Measurements from ENCODE around the gene CHP1.
"Not testable (repeated sequence)": the region's sequence is repeated elsewhere in the genome, so short reads cannot be mapped to it uniquely, and the experiment has no call there.

CHP1 gene

GRCh38 chr15:41230650-41231421 is at the start of gene CHP1, which contains the start of gene EXD1:
CHP1 (plus strand) TSS chr15:41231268; CDS start chr15:41231383, 115 bp downstream.
EXD1 (minus strand) TSS chr15:41230757; CDS start chr15:41226575, 4,182 bp downstream.
- H3K36me3 Mint-ChIP-seq, result no peaks in the 10 kb centered on the region

DNA sequence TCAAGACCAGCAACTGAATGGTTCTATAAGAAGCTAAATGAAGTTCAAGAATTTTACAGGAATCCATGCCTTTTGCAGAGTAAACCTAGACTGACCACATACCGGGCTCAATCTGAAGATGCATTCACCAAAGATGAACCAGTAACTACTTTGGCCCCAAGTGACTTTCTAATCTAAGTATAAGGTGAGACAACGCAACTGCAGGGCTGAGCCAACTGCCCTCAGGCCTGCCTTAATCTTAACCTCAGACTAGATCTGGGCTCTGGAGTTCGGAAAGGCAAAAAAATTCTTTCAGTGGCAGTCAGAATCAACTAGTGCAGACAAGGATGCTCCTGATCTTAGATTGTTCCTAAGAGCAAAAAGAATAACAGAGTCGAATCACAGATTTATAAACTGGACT is 48.8 kb upstream of the CHP1 start:
- no peaks in the 10 kb centered on the region for H3K27me3 Mint-ChIP-seq
- no peaks in the 10 kb centered on the region for H3K36me3 Mint-ChIP-seq
- no peak overlapping the region for H3K27ac Mint-ChIP-seq
- H3K4me1 Mint-ChIP-seq, result no peaks in the 10 kb centered on the region
- H3K9me3 Mint-ChIP-seq, result no peaks in the 10 kb centered on the region
- no peak overlapping the region for H3K4me3 Mint-ChIP-seq

More at GRCh38 chr15:41230650-41231421, at the start of gene CHP1, which contains the start of gene EXD1:
- Mint-ChIP-seq H3K27ac (peak within 1 kb of the TSS; percentile 93), H3K4me3 (peak within 1 kb of the TSS; percentile 90), H3K9me3 (no peaks in the 10 kb centered on the region), H3K4me1 (peaks cover 26% of the 10 kb centered on the region), H3K27me3 (no peaks in the 10 kb centered on the region)

GRCh38 chr15:41183581-41183980 is 47.5 kb upstream of the CHP1 start:
- Mint-ChIP-seq H3K4me1 (no peaks in the 10 kb centered on the region), H3K27me3 (no peaks in the 10 kb centered on the region), H3K27ac (no peak overlapping the region), H3K36me3 (no peaks in the 10 kb centered on the region), H3K4me3 (no peak overlapping the region), H3K9me3 (no peaks in the 10 kb centered on the region)

- Mint-ChIP-seq H3K27me3 (no peaks in the 10 kb centered on the region), H3K27ac (no peak overlapping the region), H3K9me3 (no peaks in the 10 kb centered on the region), H3K4me1 (no peaks in the 10 kb centered on the region), H3K36me3 (no peaks in the 10 kb centered on the region), H3K4me3 (no peak overlapping the region)
Measured at GRCh38 chr15:41194444-41194843, 36.6 kb upstream of the CHP1 start.

GRCh38 chr15:41199470-41199869 is 31.6 kb upstream of the CHP1 start:
- Mint-ChIP-seq H3K4me3 (no peak overlapping the region), H3K36me3 (no peaks in the 10 kb centered on the region), H3K27me3 (no peaks in the 10 kb centered on the region), H3K4me1 (no peaks in the 10 kb centered on the region), H3K27ac (no peak overlapping the region), H3K9me3 (no peaks in the 10 kb centered on the region)

GRCh38 chr15:41203395-41203794 is 27.7 kb upstream of the CHP1 start:
- Mint-ChIP-seq H3K27ac (no peak overlapping the region), H3K36me3 (no peaks in the 10 kb centered on the region), H3K27me3 (peaks cover 2% of the 10 kb centered on the region), H3K4me3 (no peak overlapping the region), H3K4me1 (no peaks in the 10 kb centered on the region), H3K9me3 (no peaks in the 10 kb centered on the region)

GRCh38 chr15:41205315-41205714 is 25.8 kb upstream of the CHP1 start:
- H3K4me3 Mint-ChIP-seq, result no peak overlapping the region
- no peaks in the 10 kb centered on the region for H3K36me3 Mint-ChIP-seq
- H3K9me3 Mint-ChIP-seq, result no peaks in the 10 kb centered on the region
- peaks cover 3% of the 10 kb centered on the region for H3K27me3 Mint-ChIP-seq
- H3K27ac Mint-ChIP-seq, result no peak overlapping the region
- H3K4me1 Mint-ChIP-seq, result no peaks in the 10 kb centered on the region

DNA sequence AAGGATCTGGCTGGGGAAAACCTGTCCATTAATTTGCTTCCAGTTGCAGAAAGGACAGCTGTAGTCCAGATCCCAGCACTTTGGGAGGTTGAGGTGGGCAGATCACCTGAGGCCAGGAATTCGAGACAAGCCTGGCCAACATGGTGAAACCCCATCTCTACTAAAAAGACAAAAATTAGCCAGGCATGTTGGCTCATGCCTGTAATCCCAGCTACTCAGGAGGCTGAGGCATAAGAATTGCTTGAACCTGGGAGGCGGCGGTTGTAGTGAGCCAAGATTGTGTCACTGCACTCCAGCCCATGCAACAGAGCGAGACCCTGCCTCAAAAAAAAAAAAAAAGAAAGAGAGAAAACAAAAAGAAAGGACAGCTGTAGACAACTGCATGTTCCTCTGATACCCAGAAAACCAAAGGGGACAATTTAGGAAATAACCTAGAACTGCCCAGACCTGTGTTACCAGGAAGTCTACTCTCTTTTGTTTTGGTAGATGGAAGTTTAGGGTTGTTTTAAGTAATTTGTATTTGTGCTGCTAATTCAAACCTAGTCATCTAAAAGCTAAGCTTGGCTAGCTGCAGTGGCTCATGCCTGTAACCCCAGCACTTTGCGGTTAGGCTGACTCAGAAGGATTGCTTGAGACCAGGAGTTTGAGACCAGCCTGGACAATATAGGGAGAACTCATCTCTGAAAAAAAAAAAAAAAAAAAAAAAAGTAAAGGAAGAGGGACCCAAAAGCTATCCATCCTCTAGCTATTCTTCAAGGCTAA is 23.2 kb upstream of the CHP1 start:
- Mint-ChIP-seq H3K4me3 (no peak overlapping the region), H3K4me1 (no peaks in the 10 kb centered on the region), H3K27ac (no peak overlapping the region), H3K27me3 (peaks cover 4% of the 10 kb centered on the region), H3K9me3 (no peaks in the 10 kb centered on the region), H3K36me3 (no peaks in the 10 kb centered on the region)

DNA sequence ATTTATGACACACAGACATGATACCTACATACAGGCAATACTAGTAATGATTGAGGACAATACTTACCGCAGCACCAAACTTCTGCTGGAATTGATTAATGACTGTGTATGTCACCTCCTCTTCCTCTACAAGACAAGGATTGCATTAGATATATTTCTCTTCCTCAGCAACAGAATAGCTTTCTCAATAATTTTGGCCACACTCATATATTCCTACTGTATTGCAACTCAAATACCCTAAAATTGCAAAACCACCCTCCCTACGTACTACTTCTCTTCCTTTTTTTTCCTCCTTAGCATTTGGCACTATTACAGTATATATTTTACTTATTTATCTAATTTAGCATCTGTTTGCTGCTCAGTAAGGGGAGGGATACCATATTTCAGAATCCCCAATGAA is 15.4 kb upstream of the CHP1 start:
- no peak overlapping the region for H3K27ac Mint-ChIP-seq
- H3K36me3 Mint-ChIP-seq, result no peaks in the 10 kb centered on the region
- H3K4me3 Mint-ChIP-seq, result no peak overlapping the region
- peaks cover 3% of the 10 kb centered on the region for H3K27me3 Mint-ChIP-seq
- H3K4me1 Mint-ChIP-seq, result no peaks in the 10 kb centered on the region
- H3K9me3 Mint-ChIP-seq, result no peaks in the 10 kb centered on the region

DNA sequence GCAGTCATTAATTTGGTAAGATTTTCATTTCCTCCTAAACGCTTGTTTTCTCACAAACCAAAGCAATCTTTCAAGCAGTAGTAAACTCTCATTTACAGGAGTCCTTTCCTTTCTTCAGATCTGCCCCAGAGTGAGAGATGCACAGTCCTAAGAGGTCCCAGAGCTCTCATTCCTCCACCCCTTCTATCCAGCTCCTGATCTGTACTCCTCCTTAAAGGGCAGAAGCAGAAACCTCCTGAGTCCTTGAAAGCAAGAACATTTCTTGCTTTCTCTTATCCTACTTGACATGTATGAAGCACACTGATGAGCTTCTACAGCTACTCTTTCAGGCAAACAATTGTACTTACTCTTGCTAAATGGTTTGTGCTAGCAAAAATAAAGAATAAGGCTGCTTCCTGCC is 12.2 kb upstream of the CHP1 start:
- no peaks in the 10 kb centered on the region for H3K36me3 Mint-ChIP-seq
- H3K27ac Mint-ChIP-seq, result no peak overlapping the region
- no peaks in the 10 kb centered on the region for H3K4me1 Mint-ChIP-seq
- H3K4me3 Mint-ChIP-seq, result no peak overlapping the region
- peaks cover 7% of the 10 kb centered on the region for H3K27me3 Mint-ChIP-seq
- no peaks in the 10 kb centered on the region for H3K9me3 Mint-ChIP-seq

DNA sequence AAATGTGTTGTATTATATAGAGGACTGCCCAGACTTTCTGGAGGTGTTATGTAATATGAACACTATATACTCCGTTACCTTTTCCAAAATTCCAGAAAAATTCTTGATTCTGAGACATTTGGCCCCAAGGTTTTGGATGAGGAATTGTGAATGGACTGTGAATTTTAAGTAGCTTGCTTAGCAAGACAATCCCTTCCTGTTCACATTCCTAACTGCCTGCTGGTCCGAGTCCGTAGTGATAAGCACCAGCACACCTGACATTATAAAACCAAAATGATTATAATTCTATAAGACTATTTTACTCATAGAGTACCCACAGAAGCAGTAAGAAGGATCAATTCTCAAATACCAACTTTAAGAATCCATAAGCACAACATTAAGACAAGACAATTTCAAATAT is 11.7 kb upstream of the CHP1 start:
- Mint-ChIP-seq H3K36me3 (no peaks in the 10 kb centered on the region), H3K27ac (no peak overlapping the region), H3K4me1 (no peaks in the 10 kb centered on the region), H3K9me3 (no peaks in the 10 kb centered on the region), H3K27me3 (peaks cover 7% of the 10 kb centered on the region), H3K4me3 (no peak overlapping the region)

DNA sequence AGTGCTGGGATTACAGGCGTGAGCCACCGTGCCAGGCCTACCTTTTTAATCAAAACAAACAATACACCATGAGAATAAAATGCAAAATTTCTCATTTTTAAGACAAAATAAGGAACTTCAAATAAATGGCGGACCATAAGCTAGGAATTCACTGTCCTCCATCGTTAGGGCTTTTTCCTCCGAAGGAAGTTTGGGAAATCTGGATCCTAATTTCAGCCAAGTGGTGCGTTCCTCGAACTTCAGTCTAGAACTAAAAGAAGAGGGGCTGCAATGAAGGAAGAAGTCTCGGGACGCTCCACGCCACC is 771 bp upstream of the CHP1 start:
- Mint-ChIP-seq H3K4me3 (peak overlapping the region; percentile 90), H3K27me3 (no peaks in the 10 kb centered on the region), H3K27ac (peak overlapping the region; percentile 93), H3K9me3 (no peaks in the 10 kb centered on the region), H3K4me1 (peaks cover 26% of the 10 kb centered on the region), H3K36me3 (no peaks in the 10 kb centered on the region)

DNA sequence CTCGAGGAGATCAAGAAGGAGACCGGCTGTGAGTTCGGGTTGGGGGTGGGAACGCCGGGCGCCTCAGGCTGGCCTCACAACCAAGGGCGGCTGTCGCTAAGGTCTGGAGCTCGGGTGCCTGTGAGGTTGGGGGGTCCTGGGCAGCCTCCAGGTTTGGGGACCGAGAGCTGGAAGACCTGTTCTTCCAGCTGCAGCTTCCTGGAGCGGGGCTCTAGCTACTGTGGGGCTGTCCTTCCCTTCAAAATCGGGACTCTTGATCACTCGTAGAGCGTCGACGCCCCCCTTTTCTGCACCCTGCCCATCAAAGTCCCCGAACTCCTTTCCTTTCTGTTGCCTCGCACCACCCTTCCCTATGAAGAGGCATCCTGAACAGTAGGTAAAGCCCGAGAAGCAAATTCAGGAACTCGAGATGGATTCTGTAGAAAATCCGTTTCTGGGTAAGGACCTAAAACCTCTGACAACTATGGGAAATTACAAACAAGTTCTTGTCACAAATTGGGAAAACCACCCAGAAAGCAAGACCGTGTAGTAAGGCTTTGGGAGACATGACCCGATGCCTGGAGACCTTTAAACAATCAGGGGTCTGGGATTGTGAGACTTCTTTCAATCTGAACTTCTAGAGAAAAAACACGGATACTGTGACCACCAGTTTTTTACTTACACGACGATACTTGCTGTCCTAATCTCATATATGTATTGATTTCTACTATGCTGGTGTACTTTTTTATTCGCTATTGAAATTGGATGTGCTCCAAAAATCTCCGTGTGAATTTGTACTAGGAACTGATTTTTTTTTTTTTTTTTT is 556 bp downstream of the CHP1 start:
- Mint-ChIP-seq H3K27ac (peak overlapping the region; percentile 93), H3K36me3 (no peaks in the 10 kb centered on the region), H3K4me3 (peak overlapping the region; percentile 90), H3K27me3 (no peaks in the 10 kb centered on the region), H3K4me1 (peaks cover 26% of the 10 kb centered on the region), H3K9me3 (no peaks in the 10 kb centered on the region)

DNA sequence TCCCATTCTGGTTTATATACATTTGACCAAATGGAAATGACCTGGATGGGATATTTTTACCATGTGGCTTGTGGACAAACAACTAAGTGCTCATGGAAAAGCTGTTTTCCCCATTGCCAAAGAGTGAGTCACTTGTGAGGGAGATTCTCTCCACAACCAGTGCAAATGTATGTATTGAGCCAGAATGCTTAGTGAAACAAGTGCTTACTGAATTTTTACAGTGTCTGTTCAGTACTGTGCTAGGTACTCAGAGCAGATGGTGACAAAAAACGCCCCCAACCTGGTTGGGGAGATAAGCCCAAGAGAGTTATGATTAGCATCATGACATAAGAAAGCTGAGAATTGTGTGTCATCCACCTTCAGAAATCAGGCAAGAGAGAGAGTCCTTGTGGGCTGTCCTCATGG is 2.3 kb downstream of the CHP1 start:
- Mint-ChIP-seq H3K27ac (no peak overlapping the region), H3K4me3 (no peak overlapping the region)

DNA sequence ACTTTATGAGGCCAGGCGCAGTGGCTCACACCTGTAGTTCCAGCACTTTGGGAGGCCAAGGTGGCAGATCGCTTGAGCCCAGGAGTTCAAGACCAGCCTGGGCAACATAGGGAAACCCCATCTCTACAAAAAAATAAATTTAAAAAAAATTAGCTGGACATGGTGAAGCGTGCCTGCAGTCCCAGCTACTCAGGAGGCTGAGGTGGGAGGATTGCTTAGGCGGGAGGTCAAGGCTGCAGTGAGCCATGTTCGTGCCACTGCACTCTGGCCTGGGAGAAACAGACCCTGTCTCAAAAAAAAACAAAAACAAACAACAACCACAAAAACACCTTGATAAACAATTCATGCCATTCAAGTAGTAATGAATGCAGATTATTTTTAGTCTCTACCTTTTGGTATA is 4.2 kb downstream of the CHP1 start:
- not testable (repeated sequence) for H3K36me3 Mint-ChIP-seq, H3K27me3 Mint-ChIP-seq, H3K4me3 Mint-ChIP-seq, H3K27ac Mint-ChIP-seq, H3K9me3 Mint-ChIP-seq
- peaks cover 26% of the 10 kb centered on the region for H3K4me1 Mint-ChIP-seq

More for the DNA sequence above, 2.3 kb downstream of the CHP1 start:
- no peaks in the 10 kb centered on the region for H3K27me3 Mint-ChIP-seq
- H3K4me1 Mint-ChIP-seq, result peaks cover 26% of the 10 kb centered on the region
- H3K36me3 Mint-ChIP-seq, result no peaks in the 10 kb centered on the region
- H3K9me3 Mint-ChIP-seq, result no peaks in the 10 kb centered on the region

- Mint-ChIP-seq H3K27ac (no peak overlapping the region), H3K9me3 (no peaks in the 10 kb centered on the region), H3K4me1 (peaks cover 26% of the 10 kb centered on the region), H3K4me3 (no peak overlapping the region), H3K36me3 (no peaks in the 10 kb centered on the region), H3K27me3 (no peaks in the 10 kb centered on the region)
Measured at GRCh38 chr15:41235929-41236328, 4.9 kb downstream of the CHP1 start.

Measured in activated naive CD4-positive, alpha-beta T cell treated with anti-CD3 and anti-CD28 coated beads, Interleukin-2, amount 50 U/mL, for 24 hours (primary cell).